Measurements from ENCODE around the gene GTF2I.
"Not testable (repeated sequence)": the region's sequence is repeated elsewhere in the genome, so short reads cannot be mapped to it uniquely, and the experiment has no call there.

Gene GTF2I

DNA sequence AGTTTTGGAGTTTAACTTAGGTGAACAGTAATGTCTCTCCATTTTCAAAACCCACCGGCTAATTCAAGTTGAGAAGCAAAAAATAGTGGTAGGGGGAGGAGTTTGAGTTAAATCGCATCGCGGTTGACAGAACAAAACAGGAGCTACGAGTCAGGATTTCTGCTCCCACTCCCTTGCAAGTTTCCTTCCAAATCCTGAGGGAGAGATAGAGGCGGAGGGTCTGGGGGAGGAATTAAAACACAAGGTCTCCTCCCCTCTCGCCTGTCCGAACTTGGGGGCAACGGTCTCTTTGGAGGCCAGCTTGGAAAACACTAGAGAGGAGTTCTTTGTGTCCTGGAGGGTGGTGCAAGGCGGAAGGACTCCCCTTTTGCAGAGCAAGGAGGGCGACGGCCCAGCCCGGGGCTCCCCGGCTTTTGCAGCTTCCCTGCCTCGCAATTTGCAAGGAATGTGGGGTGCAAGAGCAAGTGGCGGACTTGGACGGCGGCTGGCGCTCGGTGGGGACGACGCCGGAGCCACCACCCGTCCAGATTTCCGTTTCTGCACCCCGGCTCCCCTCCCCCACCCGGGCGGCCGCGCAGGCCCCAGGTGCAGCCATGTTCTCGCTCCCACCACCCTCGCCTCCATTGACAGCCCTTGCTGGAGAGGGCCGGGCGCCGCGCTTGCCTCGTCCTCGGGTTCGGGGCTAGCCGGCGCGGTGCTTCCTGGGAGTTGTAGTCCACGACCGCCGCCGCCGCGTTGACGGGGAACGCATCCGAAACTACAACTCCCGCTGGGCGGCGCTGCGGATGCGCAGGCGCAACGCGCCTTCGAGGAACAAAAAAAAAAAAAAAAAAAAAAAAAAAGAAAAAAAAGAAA is 454 bp upstream of the GTF2I start:
- DNase-seq: peak; percentile 93

DNA sequence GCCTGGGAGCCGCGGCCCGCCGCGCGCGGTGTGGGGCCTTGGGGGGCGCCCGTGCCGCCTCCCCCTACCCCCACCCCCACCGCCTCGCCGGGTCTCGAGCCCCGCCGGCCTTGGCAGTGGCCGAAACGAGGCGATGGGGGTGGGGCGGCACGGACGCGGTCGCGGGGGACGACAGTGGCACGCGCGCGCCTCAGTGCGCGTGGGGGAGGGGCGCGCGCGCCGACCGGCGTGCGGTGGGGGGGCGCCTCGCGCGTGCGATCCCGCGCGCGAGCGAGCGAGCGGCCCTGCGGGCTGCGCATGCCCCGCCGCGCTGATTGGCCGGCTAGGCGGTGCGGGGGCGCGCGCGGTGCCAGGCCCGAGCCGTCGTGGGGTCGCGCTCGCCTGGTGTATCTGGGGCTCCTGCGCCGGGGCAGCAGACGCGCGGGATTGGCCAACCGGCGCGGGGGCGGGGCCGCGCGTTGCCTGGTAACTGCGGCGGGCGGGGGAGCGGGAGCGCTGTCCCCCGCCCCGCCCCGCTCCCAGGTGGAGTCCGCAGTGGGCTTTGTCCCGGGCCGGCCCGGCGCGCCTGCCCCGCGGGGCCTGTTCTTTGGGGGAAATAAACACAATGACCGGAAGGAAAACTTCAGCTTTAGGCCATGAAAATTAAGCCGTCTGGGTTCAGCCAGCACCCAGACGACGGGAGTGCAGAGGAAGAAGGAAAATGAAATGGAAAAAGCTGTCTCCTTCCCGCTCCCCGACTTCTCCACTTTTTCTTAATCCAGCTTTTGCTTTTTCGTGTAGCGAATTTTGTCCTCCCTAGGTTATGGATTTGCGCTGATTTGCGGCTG is 873 bp downstream of the GTF2I start:
- peak; percentile 60 for DNase-seq

DNA sequence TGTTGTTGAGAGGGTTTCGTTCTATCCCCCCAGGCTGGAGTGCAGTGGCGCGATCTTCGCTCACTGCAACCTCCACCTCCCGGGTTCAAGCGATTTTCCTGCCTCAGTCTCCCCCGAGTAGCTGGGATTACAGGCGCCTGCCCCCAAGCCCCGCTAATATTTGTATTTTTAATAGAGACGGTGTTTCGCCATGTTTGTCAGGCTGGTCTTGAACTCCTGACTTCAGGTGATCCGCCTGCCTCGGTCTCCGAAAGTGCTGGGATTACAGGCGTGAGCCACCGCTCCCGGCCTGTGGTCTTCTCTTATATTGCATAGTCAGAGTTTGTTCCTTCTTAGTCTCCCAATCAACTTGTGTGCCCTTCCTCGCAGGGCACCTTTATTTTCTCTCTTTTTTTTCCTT is 2.7 kb downstream of the GTF2I start:
- not testable (repeated sequence) for DNase-seq

DNA sequence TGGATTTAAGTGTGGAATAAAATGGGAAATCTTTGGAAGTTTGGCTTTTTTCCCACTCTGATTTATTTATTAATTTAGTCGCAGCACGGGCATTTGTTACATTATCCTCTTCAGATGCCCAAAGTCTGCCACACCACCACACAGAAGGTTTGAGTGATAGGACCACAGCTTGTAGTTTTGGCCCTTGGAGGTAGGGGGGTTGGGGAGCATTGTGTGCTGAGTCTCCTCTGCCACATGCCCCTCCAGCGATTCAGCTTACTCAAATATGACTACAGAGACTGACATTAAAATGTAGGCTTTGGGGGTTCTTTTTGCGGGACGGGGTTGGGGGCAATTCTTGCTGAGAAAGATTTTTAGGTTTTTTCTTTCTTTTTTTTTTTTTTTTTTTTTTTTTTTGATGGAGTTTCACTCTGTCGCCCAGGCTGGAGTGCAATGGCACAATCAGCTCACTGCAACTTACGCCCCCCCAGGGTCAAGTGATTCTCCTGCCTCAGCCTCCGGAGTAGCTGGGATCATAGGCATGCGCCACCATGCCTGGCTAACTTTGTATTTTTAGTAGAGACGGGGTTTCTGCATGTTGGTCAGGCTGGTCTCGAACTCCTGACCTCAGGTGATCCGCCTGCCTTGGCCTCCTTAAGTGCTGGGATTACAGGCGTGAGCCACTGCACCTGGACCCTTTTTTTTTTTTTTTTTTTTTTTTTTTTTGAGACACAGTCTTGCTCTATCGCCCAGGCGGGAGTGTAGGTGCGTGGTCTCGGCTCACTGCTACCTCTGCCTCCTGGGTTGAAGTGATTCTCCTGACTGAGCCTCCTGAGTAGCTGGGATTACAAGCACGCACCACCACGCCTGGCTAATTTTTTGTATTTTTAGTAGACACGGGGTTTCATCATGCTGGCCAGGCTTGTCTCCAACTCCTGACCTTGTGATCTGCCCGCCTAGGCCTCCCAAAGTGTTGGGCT is 4.6 kb downstream of the GTF2I start:
- not testable (repeated sequence) for DNase-seq

DNA sequence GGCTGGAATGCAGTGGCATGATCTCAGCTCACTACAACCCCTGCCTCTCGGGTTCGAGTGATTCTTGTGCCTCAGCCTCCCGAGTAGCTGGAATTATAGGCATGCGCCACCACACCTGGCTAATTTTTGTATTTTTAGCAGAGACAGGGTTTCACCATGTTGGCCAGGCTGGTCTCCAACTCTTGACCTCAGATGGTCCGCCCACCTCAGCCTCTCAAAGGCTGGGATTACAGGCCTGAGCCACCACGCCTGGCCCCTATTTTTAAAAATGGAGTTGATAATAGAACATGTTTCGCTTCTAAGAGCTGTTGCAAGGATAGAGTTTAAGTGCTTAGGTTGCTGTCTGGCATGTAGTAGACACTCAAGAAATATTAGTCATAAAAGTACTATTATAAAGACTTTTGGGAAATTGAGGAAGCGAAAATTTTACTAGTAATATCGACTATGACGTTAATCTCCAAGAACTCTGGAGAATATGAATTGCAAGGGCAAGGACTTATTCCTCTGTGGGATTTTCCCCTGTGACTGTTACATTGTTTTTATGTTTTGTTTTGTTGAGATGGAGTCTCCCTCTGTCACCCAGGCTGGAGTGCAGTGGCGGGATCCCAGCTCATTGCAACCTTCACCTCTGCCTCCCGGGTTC is 7.9 kb downstream of the GTF2I start:
- no peak for DNase-seq

DNA sequence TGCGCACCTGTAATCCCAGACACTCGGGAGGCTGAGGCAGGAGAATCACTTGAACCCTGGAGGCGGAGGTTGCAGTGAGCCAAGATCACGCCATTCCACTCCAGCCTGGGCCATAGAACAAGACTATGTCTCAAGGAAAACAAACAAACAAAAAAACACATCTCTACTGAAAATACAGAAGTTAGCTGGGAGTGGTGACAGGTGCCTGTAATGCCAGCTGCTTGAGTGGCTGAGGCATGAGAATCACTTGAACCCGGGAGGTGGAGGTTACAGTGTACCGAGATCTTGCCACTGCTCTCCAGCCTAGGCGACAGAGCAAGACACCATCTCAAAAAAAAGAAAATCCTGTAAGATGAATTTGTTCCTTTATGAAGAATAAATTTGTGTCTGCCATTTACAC is 9.5 kb downstream of the GTF2I start:
- DNase-seq: not testable (repeated sequence)

DNA sequence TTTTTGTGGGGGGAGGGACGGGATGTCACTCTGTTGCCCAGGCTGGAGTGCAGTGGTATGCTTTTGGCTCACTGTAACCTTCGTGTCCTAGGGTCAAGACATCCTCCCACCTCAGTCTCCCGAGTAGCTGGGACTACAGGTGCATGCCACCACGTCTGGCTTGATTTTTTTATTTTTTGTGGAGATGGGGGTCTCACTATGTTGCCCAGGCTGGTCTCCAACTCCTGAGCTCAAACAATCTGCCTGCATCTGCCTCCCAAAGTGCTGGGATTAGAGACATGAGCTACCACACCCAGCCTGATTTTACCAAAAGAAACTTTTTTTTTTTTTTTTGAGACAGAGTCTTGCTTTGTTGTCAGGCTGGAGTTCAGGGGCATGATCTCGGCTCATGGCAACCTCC is 10.0 kb downstream of the GTF2I start:
- DNase-seq: not testable (repeated sequence)

DNA sequence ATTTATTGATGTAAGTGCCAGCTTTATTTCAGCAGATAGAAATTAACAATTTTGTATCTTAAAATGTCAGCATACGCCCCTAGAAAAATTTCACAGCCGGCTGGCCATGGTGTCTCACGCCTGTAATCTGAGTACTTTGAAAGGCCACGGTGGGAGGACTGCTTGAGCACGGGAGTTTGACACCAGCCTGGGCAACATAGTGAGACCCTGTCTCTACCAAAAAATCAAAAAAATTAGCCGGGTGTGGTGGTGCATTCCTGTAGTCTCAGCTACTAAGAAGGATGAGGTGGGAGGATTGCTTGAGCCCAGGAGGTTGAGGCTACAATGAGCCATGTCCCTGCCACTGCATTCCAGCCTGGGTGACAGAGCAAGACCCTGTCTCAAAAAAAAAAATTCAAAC is 14.1 kb downstream of the GTF2I start:
- no peak for DNase-seq

DNA sequence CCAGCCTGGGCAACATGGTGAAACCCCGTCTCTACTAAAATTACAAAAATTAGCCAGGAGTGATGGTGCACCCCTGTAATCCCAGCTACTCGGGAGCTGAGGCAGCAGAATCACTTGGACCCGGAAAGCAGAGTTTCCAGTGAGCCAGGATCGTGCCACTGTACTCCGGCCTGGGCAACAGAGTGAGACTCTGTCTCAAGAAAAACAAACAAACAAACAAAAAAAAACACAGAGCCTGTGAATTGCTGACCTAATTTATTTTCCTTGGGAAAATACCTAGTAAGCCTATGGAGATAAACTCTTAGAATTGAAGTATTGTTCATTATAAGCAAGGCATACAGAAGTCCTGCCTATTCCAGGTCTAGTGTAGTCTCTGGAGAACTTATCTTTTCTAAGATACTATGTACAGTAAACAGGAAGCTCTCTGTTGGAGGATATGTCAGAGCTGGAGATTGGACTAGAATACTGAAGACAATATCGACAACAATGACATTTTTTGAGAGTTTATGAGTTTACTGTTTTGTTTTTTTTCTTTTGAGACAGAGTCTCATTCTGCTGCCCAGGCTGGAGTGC is 14.9 kb downstream of the GTF2I start:
- DNase-seq: no peak

DNA sequence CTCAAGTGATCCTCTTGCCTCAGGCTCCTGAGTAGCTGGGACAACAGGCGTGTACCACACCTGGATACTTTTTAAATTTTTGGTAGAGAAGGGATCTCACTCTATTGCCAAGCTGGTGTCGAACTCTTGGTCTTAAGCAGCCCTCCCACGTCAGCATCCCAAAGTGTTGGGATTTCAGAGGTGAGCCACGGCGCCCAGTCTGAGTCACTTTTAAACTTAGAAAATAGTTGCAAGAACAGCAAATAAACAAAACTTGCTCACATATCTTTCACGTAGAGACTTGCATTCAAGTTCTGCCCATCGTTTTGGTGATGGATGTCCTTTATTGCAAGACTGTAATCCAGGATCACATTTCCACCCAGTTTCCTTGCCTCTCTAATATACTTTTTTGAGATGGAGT is 16.6 kb downstream of the GTF2I start:
- DNase-seq: no peak

DNA sequence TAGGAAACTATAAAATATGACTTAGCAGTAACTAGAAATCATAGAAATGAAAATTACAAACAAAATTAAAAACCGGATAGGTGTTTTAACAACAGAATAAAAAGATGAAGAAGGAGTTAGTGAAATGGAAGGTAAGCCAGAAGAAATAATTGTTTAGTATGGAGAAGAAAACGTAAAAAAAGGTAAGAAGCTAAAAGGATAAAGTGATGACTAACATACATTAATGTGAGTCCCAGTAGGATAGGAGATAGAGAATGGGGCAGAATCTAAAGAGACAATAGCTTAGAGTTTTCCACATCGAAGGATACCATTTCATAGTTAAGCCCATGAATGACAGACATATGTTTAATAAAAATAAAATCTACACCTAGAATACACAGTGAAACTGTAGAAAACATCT is 25.3 kb downstream of the GTF2I start:
- no peak for DNase-seq

DNA sequence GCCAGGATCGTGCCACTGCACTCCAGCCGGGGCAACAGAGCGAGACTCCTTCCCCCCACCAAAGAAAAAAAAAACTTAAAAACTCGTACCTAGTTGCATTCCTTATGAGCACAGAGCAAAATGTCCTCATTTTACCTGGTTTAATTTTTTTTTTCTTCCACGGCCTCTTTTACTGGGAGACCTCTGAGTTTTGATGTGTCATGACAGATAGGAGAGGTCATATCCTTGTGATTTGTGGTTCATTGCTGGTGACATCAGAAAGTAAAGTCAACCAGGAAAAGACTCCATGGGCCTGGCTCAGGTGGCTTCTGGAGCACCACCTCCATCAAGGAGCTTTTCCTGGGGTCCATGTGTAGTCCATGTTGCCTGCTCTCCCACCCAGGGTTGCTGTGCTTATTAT is 26.3 kb downstream of the GTF2I start:
- no peak for DNase-seq

DNA sequence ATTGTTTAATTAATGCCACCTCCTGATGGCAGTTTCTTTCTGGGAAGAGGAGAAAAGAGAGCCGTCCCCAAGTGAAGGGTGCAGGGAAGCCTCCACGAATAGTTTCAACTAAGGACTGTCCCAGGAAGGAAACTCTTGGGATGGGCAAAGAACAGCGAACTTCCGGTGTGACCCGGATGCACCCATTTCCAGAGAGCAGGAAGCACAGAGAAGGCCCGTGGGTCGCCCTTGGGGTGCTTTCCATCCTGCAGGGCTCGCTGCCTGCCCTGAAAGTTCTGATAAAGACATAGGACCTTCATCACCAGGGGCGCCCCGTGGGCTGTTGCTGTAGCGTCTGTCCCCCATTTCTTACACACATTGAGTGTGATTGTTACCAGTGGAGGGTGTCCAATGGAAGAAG is 27.0 kb downstream of the GTF2I start:
- no peak for DNase-seq

DNA sequence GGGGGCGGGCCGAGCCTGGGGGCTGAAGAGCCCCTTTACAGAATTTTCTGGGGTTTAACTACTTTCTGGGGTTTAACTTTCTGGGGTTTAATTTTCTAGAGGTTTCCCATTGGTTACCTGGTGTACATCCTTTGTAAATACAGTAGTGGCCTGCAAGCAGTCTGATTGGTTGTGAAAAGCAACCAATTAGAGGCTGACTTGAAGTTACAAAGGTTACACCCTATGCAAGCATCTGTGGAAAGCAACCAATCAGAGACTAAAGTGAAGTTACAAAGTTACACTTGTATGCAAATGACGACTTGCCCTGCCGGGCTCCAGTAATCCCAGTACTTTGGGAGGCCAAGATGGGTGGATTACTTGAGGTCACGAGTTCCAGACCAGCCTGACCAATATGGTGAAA is 27.4 kb downstream of the GTF2I start:
- DNase-seq: no peak

DNA sequence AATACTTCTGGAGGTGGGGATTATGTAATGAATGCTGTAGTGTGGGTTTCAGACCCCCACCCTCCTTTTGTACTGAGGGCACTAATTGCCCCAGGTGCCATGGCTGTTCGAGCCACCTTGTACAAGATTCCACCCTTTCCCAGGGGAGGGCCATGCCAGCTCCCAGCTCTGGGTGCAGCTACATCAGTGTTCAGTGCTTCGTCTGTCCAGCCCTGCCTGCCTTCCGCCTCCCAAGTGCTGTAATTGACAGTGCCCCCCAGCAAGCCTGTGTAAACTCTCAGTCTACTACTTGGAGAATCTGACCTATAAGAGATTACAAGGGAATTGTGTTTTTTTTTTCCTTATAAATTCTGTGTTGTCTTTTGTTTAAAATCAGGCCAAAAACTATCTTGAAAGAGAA is 33.0 kb downstream of the GTF2I start:
- DNase-seq: no peak

DNA sequence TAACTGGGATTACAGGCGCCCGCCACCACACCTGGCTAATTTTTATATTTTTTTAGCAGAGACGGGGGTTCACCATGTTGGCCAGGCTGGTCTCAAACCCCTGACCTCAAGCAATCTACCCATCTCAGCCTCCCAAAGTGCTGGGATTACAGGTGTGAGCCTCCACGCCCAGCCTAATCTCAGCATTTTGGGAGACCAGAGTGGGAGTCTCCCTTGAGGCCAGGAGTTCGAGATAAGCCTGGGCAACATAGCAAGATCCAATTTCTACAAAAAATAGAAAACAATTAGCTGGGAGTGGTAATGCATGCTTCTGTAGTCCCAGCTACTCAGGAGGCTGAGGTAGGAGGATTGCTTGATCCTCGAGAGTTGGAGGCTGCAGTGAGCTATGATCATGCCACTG is 46.9 kb downstream of the GTF2I start:
- not testable (repeated sequence) for DNase-seq

DNA sequence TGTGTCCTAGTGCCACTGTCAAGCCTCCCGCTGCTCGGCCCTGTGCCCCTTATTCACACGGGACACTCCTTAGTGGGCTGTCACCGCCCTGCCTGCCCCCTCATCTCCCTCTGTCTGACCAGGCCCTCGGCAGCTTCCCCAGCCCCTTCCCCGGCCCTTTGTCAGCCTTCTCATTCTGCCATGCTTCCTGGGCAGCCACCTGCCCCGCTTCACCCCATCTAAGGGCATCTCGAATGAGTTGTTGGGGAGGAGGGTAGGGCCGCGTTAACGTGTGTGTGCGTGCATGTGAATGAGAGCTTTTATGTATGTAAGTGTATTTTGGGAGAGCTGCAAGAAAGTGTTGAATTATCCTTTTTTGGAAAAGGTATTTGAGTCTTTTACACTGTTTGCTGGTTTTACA is 49.7 kb downstream of the GTF2I start:
- DNase-seq: no peak

DNA sequence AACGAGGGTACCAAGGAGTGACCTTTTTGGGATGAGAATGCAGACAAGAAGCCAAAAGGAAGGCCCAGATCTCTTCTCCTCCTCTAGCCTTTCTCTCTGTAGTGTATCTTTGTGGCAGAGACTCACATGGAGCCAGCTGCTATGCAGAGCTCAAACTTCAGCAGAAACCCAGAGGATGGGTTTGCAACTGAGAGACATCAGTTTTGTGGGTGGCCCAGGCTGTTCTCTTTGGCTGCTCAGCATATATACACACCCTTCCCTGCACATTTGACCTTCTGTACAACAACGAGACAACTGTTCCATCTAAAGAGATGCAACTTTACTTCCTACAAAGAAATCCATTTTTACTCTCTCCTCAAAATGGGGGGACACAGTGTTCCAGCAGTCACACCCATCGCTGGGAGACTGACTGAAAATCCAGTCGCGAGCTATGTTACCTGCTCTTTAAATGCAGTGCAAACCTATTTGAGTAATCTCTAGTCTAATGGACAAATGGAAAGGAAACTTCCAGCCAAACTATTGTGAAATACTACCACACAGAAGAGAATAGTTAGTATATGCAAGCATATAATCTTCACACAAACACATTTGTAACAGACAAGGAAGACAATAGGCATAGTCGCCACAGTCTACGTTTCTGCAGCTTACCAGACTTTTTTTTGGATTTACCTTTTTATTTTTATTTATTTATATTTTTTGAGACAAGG is 51.2 kb downstream of the GTF2I start:
- no peak for DNase-seq

DNA sequence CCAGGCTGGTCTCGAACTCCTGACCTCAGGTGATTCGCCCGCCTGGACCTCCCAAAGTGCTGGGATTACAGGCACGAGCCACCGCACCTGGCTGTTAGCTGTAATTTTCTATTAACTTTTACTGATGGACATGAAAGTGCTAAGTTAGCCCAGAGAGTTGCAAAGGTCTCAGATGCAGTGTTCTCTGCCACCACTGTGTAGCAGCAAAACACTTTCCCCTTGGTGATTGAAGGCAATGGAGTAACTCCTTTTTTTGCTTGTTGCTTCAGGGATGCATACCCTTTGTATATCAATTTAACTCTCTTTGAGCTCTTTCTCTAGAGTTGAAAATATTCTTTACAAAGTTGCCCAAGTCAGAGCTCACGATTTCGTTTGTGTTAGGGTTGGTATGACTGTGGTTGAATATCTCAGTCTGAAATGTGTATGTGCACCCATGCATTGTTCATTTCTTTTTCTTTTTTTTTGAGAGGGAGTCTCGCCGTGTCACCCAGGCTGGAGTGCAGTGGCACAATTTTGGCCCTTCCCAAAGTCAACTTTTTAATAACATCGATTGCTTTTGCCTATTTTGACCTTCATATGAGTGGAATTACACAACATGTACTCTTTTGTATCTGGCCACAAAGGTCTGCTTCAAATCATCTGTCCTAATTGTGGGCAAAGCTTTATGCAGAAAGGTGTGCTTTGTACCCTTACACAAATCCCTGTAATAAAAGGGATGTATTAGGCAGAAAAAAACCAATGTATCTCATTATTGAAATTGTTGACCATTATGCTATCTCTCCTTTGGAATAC is 52.6 kb downstream of the GTF2I start:
- DNase-seq: no peak

DNA sequence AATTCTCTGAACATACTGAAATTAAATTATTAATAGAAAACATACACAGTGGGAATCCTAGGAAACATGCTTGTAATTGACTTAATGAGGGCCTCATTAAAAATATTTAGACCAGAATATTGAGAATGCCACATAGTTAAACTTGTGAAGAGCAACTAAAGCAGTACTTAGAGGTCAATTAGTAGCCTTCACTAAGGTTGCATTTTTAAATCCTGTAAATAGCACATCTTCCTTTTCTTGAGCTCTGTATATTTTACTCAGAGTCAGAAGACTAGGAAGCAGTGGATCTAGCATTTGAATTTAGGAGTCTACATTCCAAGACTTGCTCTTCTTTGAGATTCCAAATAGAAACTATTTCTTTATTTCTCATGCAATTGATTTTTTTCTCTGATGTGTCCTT is 56.0 kb downstream of the GTF2I start:
- DNase-seq: no peak

DNA sequence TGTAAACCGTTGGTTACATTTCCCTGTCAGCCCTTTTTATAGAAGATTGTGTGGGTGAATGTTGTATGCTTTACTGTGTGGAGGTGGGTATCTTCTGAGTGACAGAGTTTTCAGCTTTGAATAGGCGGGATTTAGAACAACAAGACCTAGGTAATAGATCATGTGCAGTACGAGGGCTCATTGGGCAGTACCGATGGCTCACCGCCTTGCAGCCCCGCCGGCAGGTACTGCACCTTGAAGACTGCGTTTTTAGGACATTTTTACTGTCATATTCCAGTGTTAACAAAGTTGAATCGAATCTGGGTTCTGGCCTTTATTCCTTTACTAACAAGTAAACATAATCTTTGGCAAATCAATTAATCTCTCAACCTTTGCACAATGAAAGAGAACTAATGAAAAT is 60.4 kb downstream of the GTF2I start:
- DNase-seq: no peak

All from NCI-H187 treated with DMSO at 0.1 percent for 48 hours (cell line).